ENCODE measurements around the gene LLGL2.

- TF ChIP-seq CTCF (IDR thresholded peaks at IDR 0.05 in 8 of 11, conservative IDR thresholded peaks at IDR 0.05 in 3 of 11) (no peak), POLR2AphosphoS5 (IDR thresholded peaks at IDR 0.05) (no peak)
Observed at GRCh38 chr17:75566416-75566815, 40.9 kb downstream of the LLGL2 start.
